ENCODE measurements around the gene TUNAR. TPM values are rescaled to one million over a fixed set of nuclear protein-coding genes. Genes with fewer than 3 reads are reported as not detected.

TUNAR gene
- total RNA-seq, 1 donor from 2014 or later, result 0.06 TPM

GRCh38 chr14:95892142-95892541 is 15.5 kb downstream of the TUNAR start:
- no peak for DNase-seq (ENCODE audit: low read depth)
- TF ChIP-seq CTCF (conservative IDR thresholded peaks at IDR 0.05; ENCODE audit: low read depth, low read length), result no peak
- H3K4me3 ChIP-seq (ENCODE audit: low read depth, low read length), result no peak overlapping the region

GRCh38 chr14:95895720-95896119 is 19.1 kb downstream of the TUNAR start:
- TF ChIP-seq CTCF (conservative IDR thresholded peaks at IDR 0.05; ENCODE audit: low read depth, low read length), result peak; percentile 71
- H3K4me3 ChIP-seq (ENCODE audit: low read depth, low read length), result no peak overlapping the region
- DNase-seq (ENCODE audit: low read depth), result no peak

- TF ChIP-seq CTCF (conservative IDR thresholded peaks at IDR 0.05; ENCODE audit: low read depth, low read length), result no peak
- no peak overlapping the region for H3K4me3 ChIP-seq (ENCODE audit: low read depth, low read length)
- DNase-seq (ENCODE audit: low read depth), result no peak
These were observed 20.0 kb downstream of the TUNAR start for GRCh38 chr14:95896498-95897135.

GRCh38 chr14:95897280-95897679 is 20.6 kb downstream of the TUNAR start:
- DNase-seq (ENCODE audit: low read depth), result no peak
- no peak overlapping the region for H3K4me3 ChIP-seq (ENCODE audit: low read depth, low read length)
- TF ChIP-seq CTCF (conservative IDR thresholded peaks at IDR 0.05; ENCODE audit: low read depth, low read length), result no peak

GRCh38 chr14:95901054-95901453 is 24.4 kb downstream of the TUNAR start:
- DNase-seq (ENCODE audit: low read depth), result no peak

GRCh38 chr14:95902273-95902826 is 25.7 kb downstream of the TUNAR start:
- DNase-seq (ENCODE audit: low read depth), result no peak
- no peak for TF ChIP-seq CTCF (conservative IDR thresholded peaks at IDR 0.05; ENCODE audit: low read depth, low read length)
- H3K4me3 ChIP-seq (ENCODE audit: low read depth, low read length), result no peak overlapping the region

More at GRCh38 chr14:95901054-95901453, 24.4 kb downstream of the TUNAR start:
- H3K4me3 ChIP-seq (ENCODE audit: low read depth, low read length), result no peak overlapping the region
- no peak for TF ChIP-seq CTCF (conservative IDR thresholded peaks at IDR 0.05; ENCODE audit: low read depth, low read length)

- no peak overlapping the region for H3K4me3 ChIP-seq (ENCODE audit: low read depth, low read length)
- no peak for TF ChIP-seq CTCF (conservative IDR thresholded peaks at IDR 0.05; ENCODE audit: low read depth, low read length)
- no peak for DNase-seq (ENCODE audit: low read depth)
These were observed 26.5 kb downstream of the TUNAR start for GRCh38 chr14:95903165-95903564.
